ENCODE results near the gene ICE2.

- TF ChIP-seq CTCF (IDR thresholded peaks at IDR 0.05; ENCODE audit: insufficient read depth, low read length, poor library complexity, severe bottlenecking) (no peak), EZH2phosphoT487 (conservative IDR thresholded peaks at IDR 0.05; ENCODE audit: low read length) (no peak)
These were observed 104.7 kb downstream of the ICE2 start for GRCh38 chr15:60374209-60374608.

All from SU-DHL-6 (cell line).